Effector memory CD8-positive, alpha-beta T cell (primary cell): ENCODE measurements around the gene ZFAND5.

Source experiments
- ATAC-seq: fragments of 150-1000 bp; cut with Tn5 transposase; replicated peaks from 2 replicates; pipeline ENCODE4 v1.10.0; 2021; ENCODE audit warnings: mild to moderate bottlenecking, moderate library complexity
- DNase-seq, 3 experiments: peaks; one replicate each; pipeline ENCODE4 v3.0.0; 2021
- H3K27ac Mint-ChIP-seq, 2 donors: one replicate each; pipeline ENCODE4 v1.8.0; 2022; ENCODE audit warnings: mild to moderate bottlenecking in 2 of 2, mixed read lengths in 2 of 2, moderate library complexity in 2 of 2
- H3K27me3 Mint-ChIP-seq, 2 donors: one replicate each; pipeline ENCODE4 v1.8.0; 2022; ENCODE audit warnings: mixed read lengths in 2 of 2
- H3K36me3 Mint-ChIP-seq: one replicate; pipeline ENCODE4 v1.8.0; 2022; ENCODE audit warnings: mild to moderate bottlenecking, moderate library complexity, mixed read lengths; ENCODE audit not compliant: insufficient read depth
- H3K4me1 Mint-ChIP-seq, 2 donors: one replicate each; pipeline ENCODE4 v1.8.0; 2022; ENCODE audit warnings: low read depth in 2 of 2, mixed read lengths in 2 of 2
- H3K4me3 Mint-ChIP-seq, 2 donors: one replicate each; pipeline ENCODE4 v1.8.0; 2022; ENCODE audit warnings: mild to moderate bottlenecking in 2 of 2, mixed read lengths in 2 of 2, moderate library complexity in 2 of 2
- H3K9me3 Mint-ChIP-seq, 2 donors: one replicate each; pipeline ENCODE4 v1.8.0; 2022; ENCODE audit warnings: mixed read lengths in 2 of 2

ZFAND5 gene

DNA sequence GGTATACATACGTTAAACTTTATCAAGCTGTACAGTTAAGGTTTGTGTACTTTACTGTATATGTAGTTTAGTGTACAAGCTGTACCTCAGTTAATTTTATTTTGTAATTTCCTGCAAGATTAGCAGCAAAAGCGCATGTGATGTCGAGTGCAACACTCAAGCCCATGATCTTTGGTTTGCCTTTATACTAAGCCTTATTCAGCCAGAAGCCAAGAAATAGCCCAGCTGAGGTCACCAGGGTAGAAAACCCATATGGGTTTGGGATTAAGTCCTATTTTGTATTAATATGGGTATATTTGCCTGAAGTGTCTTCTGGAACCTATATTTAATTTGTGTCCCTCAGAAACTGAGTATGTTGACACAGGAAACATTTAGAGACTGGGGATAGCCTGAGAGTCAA lies 59.3 kb downstream of the ZFAND5 start:
- peaks cover 7 to 21% of the 10 kb centered on the region in 2 donors for H3K4me1 Mint-ChIP-seq
- peak overlapping the region in 1 of 2 donors; percentile 90 for H3K27ac Mint-ChIP-seq
- H3K27me3 Mint-ChIP-seq = no peaks in the 10 kb centered on the region
- peak overlapping the region in 1 of 2 donors; percentile 58 for H3K4me3 Mint-ChIP-seq
- H3K9me3 Mint-ChIP-seq = no peaks in the 10 kb centered on the region
- no peaks in the 10 kb centered on the region for H3K36me3 Mint-ChIP-seq
- DNase-seq = no peak
- no peak for ATAC-seq

DNA sequence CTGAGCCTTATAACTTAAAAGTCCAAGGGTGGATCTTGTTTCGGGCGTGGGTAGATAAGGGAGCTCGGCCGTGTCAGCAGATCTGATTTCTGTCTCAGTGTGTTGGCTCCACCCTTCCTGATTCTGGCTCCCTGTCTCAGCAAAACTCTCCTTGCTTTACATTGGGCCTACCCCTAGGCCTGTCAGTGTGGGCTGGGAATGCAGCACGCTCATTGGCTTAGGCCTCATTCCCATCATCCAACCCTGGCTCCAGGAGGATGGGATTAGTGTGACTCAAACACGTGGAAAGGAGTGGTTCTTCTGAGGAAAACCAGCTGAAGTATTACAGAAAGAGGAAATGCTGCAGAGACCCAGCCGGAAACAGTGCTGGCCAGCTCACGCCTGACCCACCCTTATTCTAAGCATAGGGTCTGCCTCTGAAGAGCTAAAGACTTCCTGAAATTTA lies 59.9 kb downstream of the ZFAND5 start:
- DNase-seq (peak in 2 of 3 experiments; percentile 2 to 4), ATAC-seq (peak; percentile 72)
- peaks cover 7 to 24% of the 10 kb centered on the region in 2 donors for H3K4me1 Mint-ChIP-seq
- H3K9me3 Mint-ChIP-seq = no peaks in the 10 kb centered on the region
- H3K27me3 Mint-ChIP-seq = no peaks in the 10 kb centered on the region
- peak overlapping the region in 1 of 2 donors; percentile 90 for H3K27ac Mint-ChIP-seq
- peak overlapping the region in 1 of 2 donors; percentile 58 for H3K4me3 Mint-ChIP-seq
- no peaks in the 10 kb centered on the region for H3K36me3 Mint-ChIP-seq

DNA sequence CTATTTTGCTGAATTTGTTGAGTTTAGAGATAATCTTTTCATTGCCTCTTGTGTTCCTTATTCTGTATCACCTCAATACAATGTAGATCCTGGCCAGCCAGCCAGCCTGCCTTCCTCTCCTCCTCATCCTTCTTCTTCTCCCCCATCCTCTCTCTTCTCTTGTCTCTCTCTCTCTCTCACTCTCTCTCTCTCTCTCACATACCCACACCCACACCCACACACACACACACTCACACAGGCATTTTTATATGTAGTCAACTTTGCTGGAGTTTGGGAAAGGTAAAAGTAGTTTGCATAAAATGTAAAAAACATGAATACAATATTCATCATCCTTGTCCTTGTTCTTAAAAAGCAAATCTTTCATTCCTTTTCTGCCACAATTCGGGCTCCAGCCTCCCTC lies 60.5 kb downstream of the ZFAND5 start:
- H3K27ac Mint-ChIP-seq = peak overlapping the region in 1 of 2 donors; percentile 90
- peak overlapping the region in 1 of 2 donors; percentile 58 for H3K4me3 Mint-ChIP-seq

More for the DNA sequence above, 60.5 kb downstream of the ZFAND5 start:
- H3K27me3 Mint-ChIP-seq = no peaks in the 10 kb centered on the region
- ATAC-seq (no peak), DNase-seq (no peak)
- no peaks in the 10 kb centered on the region for H3K9me3 Mint-ChIP-seq
- H3K36me3 Mint-ChIP-seq = no peaks in the 10 kb centered on the region
- peaks cover 7 to 22% of the 10 kb centered on the region in 2 donors for H3K4me1 Mint-ChIP-seq
